ENCODE measurements around the gene ZBP1. TPM values are rescaled to one million over a fixed set of nuclear protein-coding genes. Genes with fewer than 3 reads are reported as not detected.

Gene ZBP1
- total and polyA plus RNA-seq, 10 of the 15 experiments (the other 5 are each of a cell fraction or from before 2014, with no cell fraction given) = 0.93 to 10.6 (median 4.8) TPM

GRCh38 chr20:57665589-57665971 lies 45.4 kb upstream of the ZBP1 start (continued):
- TF ChIP-seq CUX1 (IDR thresholded peaks at IDR 0.05; ENCODE audit: insufficient replicate concordance, low read depth, low read length) (no peak), WRNIP1 (IDR thresholded peaks at IDR 0.05; ENCODE audit: borderline replicate concordance, low read depth, low read length) (no peak), SREBF1 (IDR thresholded peaks at IDR 0.05; ENCODE audit: low read length) (no peak), PML (IDR thresholded peaks at IDR 0.05; ENCODE audit: low read length) (no peak), CEBPB (IDR thresholded peaks at IDR 0.05; ENCODE audit: borderline replicate concordance in 1 of 2, low read depth in 2 of 2, low read length in 2 of 2) (no peak)

- ChIA-PET RAD21 (ENCODE audit: unreplicated experiment) (interaction anchor here (0.7 kb wide), 1 partner anchor 16 kb away, joined by 3 read pairs; no protein-coding TSS in a partner anchor), CTCF (interaction anchor here (0.6 kb wide), 1 partner anchor 53 kb away, joined by 3 read pairs; no protein-coding TSS in a partner anchor), POLR2A (interaction anchor here (0.7 kb wide), 1 partner anchor 105 kb away, joined by 3 read pairs; no protein-coding TSS in a partner anchor), SMC1A (ENCODE audit: uncharacterized antibody, unreplicated experiment) (no interaction called here)
- H3K27me3 ChIP-seq (replicated peaks in 1 of 2; ENCODE audit: control insufficient read depth in 2 of 2, insufficient read depth in 2 of 2, low read length in 1 of 2) = no peaks in the 10 kb centered on the region; a peak in 1 of 4 replicates
- no peaks in the 10 kb centered on the region for H3K4me1 ChIP-seq (ENCODE audit: control insufficient read depth, insufficient read depth, low read length)
- intact Hi-C loops (cut with micrococcal nuclease; ENCODE audit: unreplicated experiment) (no loop called here), in situ Hi-C loops (cut with MboI) (no loop called here)
- H3K27ac ChIP-seq (ENCODE audit: control insufficient read depth, insufficient read depth) = no peak overlapping the region
- H3K4me3 ChIP-seq = no peak overlapping the region
- H2AFZ ChIP-seq (ENCODE audit: control insufficient read depth, low read depth, low read length) = no peak overlapping the region
- H3K9ac ChIP-seq (ENCODE audit: control insufficient read depth, insufficient read depth, low read length) = no peak overlapping the region
- H3K4me2 ChIP-seq (ENCODE audit: control insufficient read depth, insufficient read depth) = no peak overlapping the region
- DNase-seq (ENCODE audit: low read depth, low spot score) (no peak), ATAC-seq (no peak), FAIRE-seq (no peak)
- no TSS peak for BruUV-seq (replicated peaks)
- WGBS (ENCODE audit: insufficient coverage, insufficient replicate concordance, low lambda C conversion rate, missing lambda C conversion rate) = 39% methylated on average over 13 of the region's 14 CpGs
- no peaks in the 10 kb centered on the region for H3K9me3 ChIP-seq (replicated peaks; ENCODE audit: control insufficient read depth, insufficient read depth, low read length)
- H3K79me2 ChIP-seq (ENCODE audit: control insufficient read depth, insufficient read depth, low read length) = no peaks in the 10 kb centered on the region
- no peaks in the 10 kb centered on the region for H4K20me1 ChIP-seq (ENCODE audit: control insufficient read depth, insufficient read depth)
- no peaks in the 10 kb centered on the region for H3K36me3 ChIP-seq (ENCODE audit: control insufficient read depth in 2 of 2, insufficient read depth in 2 of 2, low read length in 1 of 2)
- TF ChIP-seq MYC (IDR thresholded peaks at IDR 0.05; ENCODE audit: insufficient read depth, insufficient read length, insufficient replicate concordance, low read length, severe bottlenecking) (no peak), ATF2 (IDR thresholded peaks at IDR 0.05; ENCODE audit: low read length) (no peak), E2F4 (IDR thresholded peaks at IDR 0.05; ENCODE audit: low read depth, low read length) (no peak), REST (IDR thresholded peaks at IDR 0.05; ENCODE audit: low read depth, low read length) (no peak)
Observed at GRCh38 chr20:57664924-57665588, 44.8 kb upstream of the ZBP1 start.
